HUES6 (cell line): ENCODE measurements around the gene RET.
"Not testable (repeated sequence)": the region's sequence is repeated elsewhere in the genome, so short reads cannot be mapped to it uniquely, and the experiment has no call there.

Source experiments
- H3K27ac ChIP-seq: 2 replicates; pipeline ENCODE4 v1.7.0; 2013; ENCODE audit warnings: low read depth, mild to moderate bottlenecking, low read length, inconsistent platforms
- H3K27me3 ChIP-seq: 2 replicates; pipeline ENCODE4 v1.6.1; 2013; ENCODE audit warnings: low read length; ENCODE audit not compliant: control insufficient read depth, insufficient read depth
- H3K36me3 ChIP-seq: 2 replicates; pipeline ENCODE4 v1.6.1; 2013; ENCODE audit warnings: low read length; ENCODE audit not compliant: control insufficient read depth, insufficient read depth
- H3K4me1 ChIP-seq: 2 replicates; pipeline ENCODE4 v1.6.1; 2013; ENCODE audit warnings: low read length; ENCODE audit not compliant: control insufficient read depth, insufficient read depth
- H3K4me3 ChIP-seq: 2 replicates; pipeline ENCODE4 v1.5.1; 2013; ENCODE audit warnings: low read depth, low read length
- H3K9ac ChIP-seq: one replicate; pipeline ENCODE4 v1.6.1; 2013; ENCODE audit warnings: mild to moderate bottlenecking, low read length
- H3K9me3 ChIP-seq: 2 replicates; pipeline ENCODE4 v1.6.1; 2013; ENCODE audit warnings: low read depth, low read length; ENCODE audit not compliant: control insufficient read depth, insufficient read depth

The RET gene

DNA sequence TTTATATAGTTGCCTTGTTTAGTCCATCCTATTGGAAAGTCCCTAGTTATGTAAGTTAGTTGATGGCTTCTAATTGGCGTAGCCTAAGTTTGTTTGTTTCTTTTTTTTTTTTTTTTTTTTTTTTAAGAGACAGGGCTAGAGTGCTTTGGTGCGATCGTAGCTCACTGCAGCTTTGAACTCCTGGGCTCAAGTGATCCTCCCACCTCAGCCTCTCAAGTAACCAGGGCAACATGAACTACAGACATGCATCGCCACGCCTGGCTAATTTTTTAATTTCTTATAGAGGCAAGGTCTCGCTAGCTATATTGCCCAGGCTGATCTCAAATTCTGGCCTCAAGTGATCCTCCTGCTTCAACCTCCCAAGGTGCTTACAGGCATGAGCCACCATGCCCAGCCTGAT is 68.4 kb downstream of the RET start:
- Histone ChIP-seq H3K4me3 (no peak overlapping the region), H3K27me3 (no peaks in the 10 kb centered on the region), H3K36me3 (no peaks in the 10 kb centered on the region), H3K27ac (no peak overlapping the region), H3K9ac (no peak overlapping the region), H3K9me3 (0 out of 2 replicates have a peak, but pooled peaks cover 4% of the 10 kb centered on the region), H3K4me1 (peaks cover 26% of the 10 kb centered on the region; the same call in 1 of the 2 replicates)

DNA sequence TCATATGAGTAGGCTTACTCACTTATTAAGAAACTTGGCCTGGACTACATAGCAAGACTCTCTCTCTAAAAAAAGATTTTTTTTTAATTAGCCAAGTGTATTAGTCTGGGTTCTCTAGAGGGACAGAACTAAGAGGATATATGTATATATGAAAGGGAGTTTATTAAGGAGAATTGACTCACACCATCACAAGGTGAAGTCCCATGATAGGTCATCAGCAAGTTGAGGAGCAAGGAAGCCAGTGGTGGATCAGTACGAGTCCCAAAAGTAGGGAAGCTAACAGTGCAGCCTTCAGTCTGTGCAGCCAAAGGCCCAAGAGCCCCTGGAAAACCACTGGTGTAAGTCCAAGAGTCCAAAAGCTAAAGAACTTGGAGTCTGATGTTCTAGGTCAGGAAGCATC is 69.1 kb downstream of the RET start:
- H3K9ac ChIP-seq, H3K4me3 ChIP-seq, H3K27me3 ChIP-seq, H3K36me3 ChIP-seq, H3K9me3 ChIP-seq, H3K27ac ChIP-seq: not testable (repeated sequence)
- H3K4me1 ChIP-seq, result peaks cover 26% of the 10 kb centered on the region; the same call in 1 of the 2 replicates

DNA sequence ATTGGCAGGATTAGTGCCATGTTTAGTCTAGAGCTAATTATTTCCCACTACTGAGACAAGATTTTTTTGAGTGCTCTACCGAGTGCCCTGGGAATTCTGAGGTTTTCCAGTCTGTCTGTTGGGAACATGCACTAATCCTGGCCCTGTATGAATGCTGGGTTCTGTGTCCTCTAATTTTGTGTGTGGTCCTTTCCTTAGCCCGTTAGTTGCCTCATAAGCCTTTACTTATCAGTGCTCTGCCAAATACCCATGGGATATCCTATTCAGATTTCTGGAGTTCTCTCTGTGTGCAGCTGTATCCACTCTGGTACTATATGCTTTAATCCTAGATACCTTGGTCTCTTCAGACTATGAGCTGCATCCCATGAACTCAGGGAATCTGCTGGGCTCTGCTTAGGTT is 74.5 kb downstream of the RET start:
- H3K27ac ChIP-seq, result no peak overlapping the region
- H3K36me3 ChIP-seq, result no peaks in the 10 kb centered on the region
- H3K4me3 ChIP-seq, result no peak overlapping the region
- no peak overlapping the region for H3K9ac ChIP-seq
- H3K9me3 ChIP-seq, result 0 out of 2 replicates have a peak, but pooled peaks cover 4% of the 10 kb centered on the region
- no peaks in the 10 kb centered on the region for H3K27me3 ChIP-seq
- peaks cover 12% of the 10 kb centered on the region; the same call in 1 of the 2 replicates for H3K4me1 ChIP-seq

DNA sequence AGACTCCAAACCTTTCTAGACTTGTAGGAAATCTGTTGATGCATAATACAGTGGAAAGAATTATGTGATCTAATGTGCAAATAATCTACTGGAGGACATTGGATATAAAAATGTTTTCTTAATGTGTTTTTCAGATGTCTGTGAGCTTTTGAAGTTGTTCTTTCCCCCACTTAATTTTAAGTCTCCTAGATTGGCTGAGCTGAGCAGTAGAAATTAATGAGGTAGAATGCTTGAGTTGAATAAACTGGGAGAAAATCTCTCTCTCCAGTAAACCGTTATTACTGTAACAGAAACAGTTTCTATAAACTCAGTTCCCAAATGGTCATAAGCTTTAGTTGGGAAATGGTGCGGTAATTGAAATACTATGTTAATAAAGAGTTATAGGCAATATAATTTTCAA is 77.0 kb downstream of the RET start:
- Histone ChIP-seq H3K27me3 (no peaks in the 10 kb centered on the region), H3K27ac (no peak overlapping the region)

DNA sequence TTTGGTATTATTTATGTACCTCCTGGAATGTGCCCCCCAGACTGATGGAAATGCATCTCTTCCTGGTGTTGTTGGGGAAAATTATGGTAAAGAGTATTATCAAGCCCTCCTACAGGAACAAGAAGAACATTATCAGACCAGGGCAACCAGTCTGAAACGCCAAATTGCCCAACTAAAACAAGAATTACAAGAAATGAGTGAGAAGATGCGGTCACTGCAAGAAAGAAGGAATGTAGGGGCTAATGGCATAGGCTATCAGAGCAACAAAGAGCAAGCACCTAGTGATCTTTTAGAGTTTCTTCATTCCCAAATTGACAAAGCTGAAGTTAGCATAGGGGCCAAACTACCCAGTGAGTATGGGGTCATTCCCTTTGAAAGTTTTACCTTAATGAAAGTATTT is 78.4 kb downstream of the RET start:
- H3K9me3 ChIP-seq, result no peaks in the 10 kb centered on the region

More for the DNA sequence above, 77.0 kb downstream of the RET start:
- Histone ChIP-seq H3K36me3 (no peaks in the 10 kb centered on the region), H3K9ac (no peak overlapping the region), H3K4me3 (no peak overlapping the region), H3K4me1 (peaks cover 12% of the 10 kb centered on the region; the same call in 1 of the 2 replicates), H3K9me3 (0 out of 2 replicates have a peak, but pooled peaks cover 1% of the 10 kb centered on the region)

DNA sequence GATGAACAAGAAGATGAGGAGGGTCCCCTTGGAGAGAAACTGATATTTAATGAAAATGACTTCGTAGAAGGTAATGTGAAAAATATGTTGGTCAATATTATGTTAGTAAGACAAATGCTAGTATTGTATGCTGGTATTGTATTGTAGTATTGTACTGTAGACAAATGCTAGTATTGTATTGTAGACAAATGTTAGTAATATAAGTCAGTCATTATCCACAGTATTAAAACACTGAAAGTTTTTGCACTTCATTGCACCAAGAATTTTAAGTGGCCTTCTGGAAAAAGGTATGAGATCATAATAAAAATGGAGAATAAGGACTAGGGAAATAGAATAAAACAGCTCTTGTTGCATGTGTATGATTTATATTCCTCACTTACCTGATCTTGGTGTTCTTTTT is 78.9 kb downstream of the RET start:
- Histone ChIP-seq H3K9ac (no peak overlapping the region), H3K36me3 (no peaks in the 10 kb centered on the region), H3K4me1 (peaks cover 12% of the 10 kb centered on the region; the same call in 1 of the 2 replicates), H3K27me3 (no peaks in the 10 kb centered on the region), H3K27ac (no peak overlapping the region), H3K4me3 (no peak overlapping the region), H3K9me3 (no peaks in the 10 kb centered on the region)

More for the DNA sequence above, 78.4 kb downstream of the RET start:
- Histone ChIP-seq H3K4me3 (no peak overlapping the region), H3K36me3 (no peaks in the 10 kb centered on the region), H3K9ac (no peak overlapping the region), H3K27ac (no peak overlapping the region), H3K27me3 (no peaks in the 10 kb centered on the region), H3K4me1 (peaks cover 12% of the 10 kb centered on the region; the same call in 1 of the 2 replicates)

DNA sequence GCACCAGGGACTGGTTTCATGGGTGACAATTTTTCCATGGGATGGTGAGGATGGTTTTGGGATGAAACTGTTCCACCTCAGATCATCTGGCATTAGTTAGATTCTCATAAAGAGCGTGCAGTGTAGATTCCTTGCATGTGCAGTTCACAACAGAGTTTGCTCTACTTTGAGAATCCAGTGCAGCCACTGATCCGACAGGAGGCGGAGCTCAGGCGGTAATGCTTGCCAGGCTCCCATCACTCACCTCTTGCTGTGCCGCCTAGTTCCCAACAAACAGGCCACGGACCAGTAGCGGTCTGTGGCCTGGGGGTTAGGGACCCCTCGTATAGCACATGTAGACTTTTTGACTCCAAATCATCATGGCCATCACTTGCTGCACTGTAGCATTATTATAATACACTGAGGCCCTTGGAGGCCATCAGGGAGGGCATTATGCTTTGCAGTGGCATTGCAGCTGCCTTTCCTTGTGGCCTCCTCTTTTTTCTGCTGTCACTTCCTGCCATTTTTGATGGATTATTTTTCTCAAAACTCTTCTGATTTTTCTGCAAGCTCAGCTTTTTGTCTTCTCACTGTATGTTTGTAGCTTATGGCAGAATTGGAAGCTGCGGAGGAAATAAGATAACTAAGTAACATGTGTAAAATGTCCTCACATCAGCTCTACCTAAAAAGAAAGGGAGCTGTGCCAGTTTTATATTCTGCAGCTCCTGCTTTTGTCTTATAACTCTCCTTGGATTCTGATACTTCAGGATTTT is 79.9 kb downstream of the RET start:
- Histone ChIP-seq H3K9ac (no peak overlapping the region), H3K36me3 (no peaks in the 10 kb centered on the region), H3K27me3 (no peaks in the 10 kb centered on the region), H3K4me3 (no peak overlapping the region), H3K9me3 (no peaks in the 10 kb centered on the region), H3K4me1 (peaks cover 6% of the 10 kb centered on the region; the same call in 1 of the 2 replicates), H3K27ac (no peak overlapping the region)

DNA sequence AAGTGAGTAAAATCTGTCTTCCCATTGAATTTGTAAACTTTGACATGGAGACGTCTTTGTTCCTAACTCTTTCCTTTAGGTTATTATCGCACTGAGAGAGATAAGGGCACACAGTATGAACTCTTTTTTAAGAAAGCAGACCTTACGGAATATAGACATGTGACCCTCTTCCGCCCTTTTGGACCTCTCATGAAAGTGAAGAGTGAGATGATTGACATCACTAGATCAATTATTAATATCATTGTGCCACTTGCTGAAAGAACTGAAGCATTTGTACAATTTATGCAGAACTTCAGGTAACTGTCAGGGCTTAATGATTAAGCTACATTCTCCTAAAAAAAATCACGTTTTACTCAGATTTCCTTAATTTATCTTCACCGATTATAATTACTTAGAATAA is 81.8 kb downstream of the RET start:
- Histone ChIP-seq H3K36me3 (0 out of 2 replicates have a peak, but pooled peaks cover 4% of the 10 kb centered on the region), H3K9me3 (no peaks in the 10 kb centered on the region), H3K4me1 (0 out of 2 replicates have a peak, but pooled peaks cover 4% of the 10 kb centered on the region), H3K27me3 (no peaks in the 10 kb centered on the region), H3K4me3 (no peak overlapping the region), H3K27ac (no peak overlapping the region), H3K9ac (no peak overlapping the region)

DNA sequence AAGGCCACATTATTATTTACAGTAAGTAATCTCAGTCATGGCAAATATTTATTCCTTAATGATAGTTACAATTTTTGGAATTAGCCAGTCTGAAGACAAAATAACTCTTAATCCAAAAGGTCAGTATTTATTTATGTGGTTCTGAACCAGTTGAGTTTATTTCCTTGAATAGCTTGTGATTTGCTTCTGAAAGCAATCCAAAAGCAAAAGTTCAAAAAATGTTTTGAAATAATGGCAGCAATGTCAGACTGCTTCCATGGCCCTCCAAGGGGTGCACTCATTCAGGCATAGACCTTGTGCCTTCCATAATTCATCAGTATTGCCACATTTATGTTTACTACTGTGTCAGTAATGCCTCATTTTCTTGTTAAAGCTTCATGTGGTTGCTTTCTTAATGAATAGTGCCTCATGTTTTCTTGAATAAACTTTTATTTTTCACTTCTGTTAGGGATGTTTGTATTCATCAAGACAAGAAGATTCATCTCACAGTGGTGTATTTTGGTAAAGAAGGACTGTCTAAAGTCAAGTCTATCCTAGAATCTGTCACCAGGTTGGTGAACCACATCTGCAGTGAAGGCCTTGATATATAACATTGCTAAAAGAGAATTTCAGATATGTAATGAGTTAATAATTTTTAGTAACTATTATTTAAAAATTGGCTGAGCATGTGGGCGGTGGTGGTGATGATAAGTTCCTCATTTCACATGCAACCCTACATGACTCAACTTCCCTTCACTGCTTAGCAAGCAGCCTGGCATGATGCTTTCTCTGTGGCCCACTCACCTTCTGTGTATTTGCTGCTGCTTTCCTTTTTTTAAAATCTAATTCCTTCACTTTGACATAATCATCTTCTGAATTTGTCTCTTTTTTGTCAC is 83.4 kb downstream of the RET start:
- Histone ChIP-seq H3K36me3 (0 out of 2 replicates have a peak, but pooled peaks cover 4% of the 10 kb centered on the region), H3K4me3 (no peak overlapping the region), H3K9ac (no peak overlapping the region), H3K4me1 (0 out of 2 replicates have a peak, but pooled peaks cover 1% of the 10 kb centered on the region), H3K9me3 (no peaks in the 10 kb centered on the region), H3K27ac (no peak overlapping the region), H3K27me3 (no peaks in the 10 kb centered on the region)

DNA sequence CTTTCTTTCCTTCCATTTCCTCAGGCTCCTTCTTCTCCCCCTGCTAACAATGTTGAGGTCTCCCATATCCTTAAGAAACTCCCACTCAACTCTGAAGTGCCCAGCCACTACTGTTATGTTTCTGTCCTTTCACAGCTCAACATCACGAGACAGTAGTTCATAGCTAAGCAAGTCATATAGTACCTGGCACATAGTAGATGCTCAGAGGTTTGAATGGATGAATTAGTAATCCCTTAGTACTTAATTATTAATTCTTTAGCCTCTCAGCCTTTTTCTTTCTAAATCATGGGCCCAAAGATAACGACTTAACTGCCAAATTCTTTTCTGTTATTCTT is 84.0 kb downstream of the RET start:
- 0 out of 2 replicates have a peak, but pooled peaks cover 4% of the 10 kb centered on the region for H3K36me3 ChIP-seq
- H3K9me3 ChIP-seq, result no peaks in the 10 kb centered on the region
- H3K4me3 ChIP-seq, result no peak overlapping the region
- H3K27me3 ChIP-seq, result no peaks in the 10 kb centered on the region
- no peak overlapping the region for H3K27ac ChIP-seq
- no peaks in the 10 kb centered on the region for H3K4me1 ChIP-seq
- no peak overlapping the region for H3K9ac ChIP-seq

DNA sequence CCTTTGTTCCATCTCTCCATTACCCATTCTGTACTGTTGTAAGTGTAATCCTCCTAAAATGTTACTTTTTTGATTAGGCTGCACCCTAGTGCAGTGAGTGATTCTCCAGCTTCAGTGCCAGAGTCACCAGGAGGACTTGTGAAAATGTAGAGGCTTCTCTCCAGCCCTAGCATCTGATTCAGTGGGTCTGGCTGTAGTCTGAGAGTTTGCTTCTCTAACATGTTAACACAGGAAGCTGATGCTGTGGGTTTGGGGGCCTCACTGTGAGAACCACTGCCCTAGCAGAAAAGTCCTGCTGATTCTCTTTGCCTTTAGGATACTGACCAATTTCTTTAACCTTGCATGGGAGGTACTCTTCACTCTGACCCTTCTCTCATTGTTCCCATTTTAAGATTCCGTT is 85.7 kb downstream of the RET start:
- Histone ChIP-seq H3K4me3 (no peak overlapping the region), H3K4me1 (no peaks in the 10 kb centered on the region), H3K36me3 (0 out of 2 replicates have a peak, but pooled peaks cover 4% of the 10 kb centered on the region), H3K27ac (no peak overlapping the region), H3K9me3 (no peaks in the 10 kb centered on the region), H3K27me3 (no peaks in the 10 kb centered on the region), H3K9ac (no peak overlapping the region)
